ENCODE results near the gene FEV. TPM values are rescaled to one million over a fixed set of nuclear protein-coding genes. Genes with fewer than 3 reads are reported as not detected.

The FEV gene
- total RNA-seq, 1 donor from 2014 or later: not detected

GRCh38 chr2:218980735-218981389 is 4.1 kb downstream of the FEV start:
- Histone ChIP-seq H3K4me3 (ENCODE audit: low read length in 3 of 3) (no peak overlapping the region), H3K4me1 (ENCODE audit: control insufficient read depth in 3 of 3, insufficient read depth in 3 of 3, low read length in 3 of 3) (peaks cover 26 to 44% (median 42%) of the 10 kb centered on the region in 3 donors), H3K9ac (ENCODE audit: low read depth in 1 of 3, low read length in 3 of 3) (no peak overlapping the region), H3K27me3 (ENCODE audit: control insufficient read depth in 3 of 3, insufficient read depth in 3 of 3, low read length in 3 of 3) (peaks cover 77 to 86% (median 83%) of the 10 kb centered on the region in 3 donors), H3K27ac (ENCODE audit: low read depth, low read length) (no peak overlapping the region), H3K36me3 (ENCODE audit: control insufficient read depth in 3 of 3, insufficient read depth in 3 of 3, low read length in 3 of 3) (no peaks in the 10 kb centered on the region), H3K9me3 (ENCODE audit: control insufficient read depth in 3 of 3, low read length in 3 of 3) (no peaks in the 10 kb centered on the region)

- Histone ChIP-seq H3K4me3 (ENCODE audit: low read length in 3 of 3) (peak overlapping the region in 1 of 3 donors; percentile 54), H3K9me3 (ENCODE audit: control insufficient read depth in 3 of 3, low read length in 3 of 3) (no peaks in the 10 kb centered on the region), H3K9ac (ENCODE audit: low read depth in 1 of 3, low read length in 3 of 3) (peak overlapping the region in 1 of 3 donors; percentile 3), H3K36me3 (ENCODE audit: control insufficient read depth in 3 of 3, insufficient read depth in 3 of 3, low read length in 3 of 3) (no peaks in the 10 kb centered on the region), H3K27ac (ENCODE audit: low read depth, low read length) (no peak overlapping the region), H3K4me1 (ENCODE audit: control insufficient read depth in 3 of 3, insufficient read depth in 3 of 3, low read length in 3 of 3) (peaks cover 26 to 42% (median 40%) of the 10 kb centered on the region in 3 donors), H3K27me3 (ENCODE audit: control insufficient read depth in 3 of 3, insufficient read depth in 3 of 3, low read length in 3 of 3) (peaks cover 78 to 88% (median 82%) of the 10 kb centered on the region in 3 donors)
These were observed 4.9 kb downstream of the FEV start for GRCh38 chr2:218979846-218980734.

- Histone ChIP-seq H3K4me3 (ENCODE audit: low read length in 3 of 3) (no peak overlapping the region), H3K36me3 (ENCODE audit: control insufficient read depth in 3 of 3, insufficient read depth in 3 of 3, low read length in 3 of 3) (no peaks in the 10 kb centered on the region), H3K27ac (ENCODE audit: low read depth, low read length) (no peak overlapping the region), H3K4me1 (ENCODE audit: control insufficient read depth in 3 of 3, insufficient read depth in 3 of 3, low read length in 3 of 3) (peaks cover 0 to 6% (median 4%) of the 10 kb centered on the region in 3 donors), H3K9me3 (ENCODE audit: control insufficient read depth in 3 of 3, low read length in 3 of 3) (no peaks in the 10 kb centered on the region), H3K9ac (ENCODE audit: low read depth in 1 of 3, low read length in 3 of 3) (no peak overlapping the region), H3K27me3 (ENCODE audit: control insufficient read depth in 3 of 3, insufficient read depth in 3 of 3, low read length in 3 of 3) (peaks cover 57 to 74% (median 58%) of the 10 kb centered on the region in 3 donors)
These were observed 9.8 kb downstream of the FEV start for GRCh38 chr2:218975060-218975777.

- Histone ChIP-seq H3K27me3 (ENCODE audit: control insufficient read depth in 3 of 3, insufficient read depth in 3 of 3, low read length in 3 of 3) (peaks cover 28 to 38% (median 29%) of the 10 kb centered on the region in 3 donors), H3K9me3 (ENCODE audit: control insufficient read depth in 3 of 3, low read length in 3 of 3) (no peaks in the 10 kb centered on the region), H3K36me3 (ENCODE audit: control insufficient read depth in 3 of 3, insufficient read depth in 3 of 3, low read length in 3 of 3) (no peaks in the 10 kb centered on the region), H3K9ac (ENCODE audit: low read depth in 1 of 3, low read length in 3 of 3) (no peak overlapping the region), H3K27ac (ENCODE audit: low read depth, low read length) (no peak overlapping the region), H3K4me3 (ENCODE audit: low read length in 3 of 3) (no peak overlapping the region), H3K4me1 (ENCODE audit: control insufficient read depth in 3 of 3, insufficient read depth in 3 of 3, low read length in 3 of 3) (no peaks in the 10 kb centered on the region)
These were observed 14.1 kb downstream of the FEV start for GRCh38 chr2:218970894-218971293.

- Histone ChIP-seq H3K9ac (ENCODE audit: low read depth in 1 of 3, low read length in 3 of 3) (no peak overlapping the region), H3K36me3 (ENCODE audit: control insufficient read depth in 3 of 3, insufficient read depth in 3 of 3, low read length in 3 of 3) (no peaks in the 10 kb centered on the region), H3K9me3 (ENCODE audit: control insufficient read depth in 3 of 3, low read length in 3 of 3) (no peaks in the 10 kb centered on the region), H3K4me3 (ENCODE audit: low read length in 3 of 3) (no peak overlapping the region), H3K4me1 (ENCODE audit: control insufficient read depth in 3 of 3, insufficient read depth in 3 of 3, low read length in 3 of 3) (peaks cover 3% of the 10 kb centered on the region in 3 donors), H3K27ac (ENCODE audit: low read depth, low read length) (no peak overlapping the region), H3K27me3 (ENCODE audit: control insufficient read depth in 3 of 3, insufficient read depth in 3 of 3, low read length in 3 of 3) (peaks cover 46 to 63% (median 57%) of the 10 kb centered on the region in 3 donors)
These were observed 20.8 kb downstream of the FEV start for GRCh38 chr2:218964041-218964771.

- Histone ChIP-seq H3K9ac (ENCODE audit: low read depth in 1 of 3, low read length in 3 of 3) (no peak overlapping the region), H3K27ac (ENCODE audit: low read depth, low read length) (no peak overlapping the region), H3K27me3 (ENCODE audit: control insufficient read depth in 3 of 3, insufficient read depth in 3 of 3, low read length in 3 of 3) (peaks cover 52 to 69% (median 63%) of the 10 kb centered on the region in 3 donors), H3K4me3 (ENCODE audit: low read length in 3 of 3) (no peak overlapping the region), H3K36me3 (ENCODE audit: control insufficient read depth in 3 of 3, insufficient read depth in 3 of 3, low read length in 3 of 3) (no peaks in the 10 kb centered on the region), H3K4me1 (ENCODE audit: control insufficient read depth in 3 of 3, insufficient read depth in 3 of 3, low read length in 3 of 3) (peaks cover 3 to 5% (median 3%) of the 10 kb centered on the region in 3 donors), H3K9me3 (ENCODE audit: control insufficient read depth in 3 of 3, low read length in 3 of 3) (no peaks in the 10 kb centered on the region)
These were observed 21.4 kb downstream of the FEV start for GRCh38 chr2:218963601-218964000.

- Histone ChIP-seq H3K27ac (ENCODE audit: low read depth, low read length) (no peak overlapping the region), H3K4me3 (ENCODE audit: low read length in 3 of 3) (peak overlapping the region in 1 of 3 donors; percentile 13), H3K36me3 (ENCODE audit: control insufficient read depth in 3 of 3, insufficient read depth in 3 of 3, low read length in 3 of 3) (no peaks in the 10 kb centered on the region), H3K9me3 (ENCODE audit: control insufficient read depth in 3 of 3, low read length in 3 of 3) (no peaks in the 10 kb centered on the region), H3K4me1 (ENCODE audit: control insufficient read depth in 3 of 3, insufficient read depth in 3 of 3, low read length in 3 of 3) (peaks cover 3 to 5% (median 3%) of the 10 kb centered on the region in 3 donors), H3K27me3 (ENCODE audit: control insufficient read depth in 3 of 3, insufficient read depth in 3 of 3, low read length in 3 of 3) (peaks cover 56 to 71% (median 69%) of the 10 kb centered on the region in 3 donors), H3K9ac (ENCODE audit: low read depth in 1 of 3, low read length in 3 of 3) (no peak overlapping the region)
These were observed 22.0 kb downstream of the FEV start for GRCh38 chr2:218962859-218963492.

- Histone ChIP-seq H3K9ac (ENCODE audit: low read depth in 1 of 3, low read length in 3 of 3) (no peak overlapping the region), H3K27me3 (ENCODE audit: control insufficient read depth in 3 of 3, insufficient read depth in 3 of 3, low read length in 3 of 3) (peaks cover 64 to 76% (median 70%) of the 10 kb centered on the region in 3 donors), H3K4me3 (ENCODE audit: low read length in 3 of 3) (no peak overlapping the region), H3K4me1 (ENCODE audit: control insufficient read depth in 3 of 3, insufficient read depth in 3 of 3, low read length in 3 of 3) (peaks cover 3 to 5% (median 3%) of the 10 kb centered on the region in 3 donors), H3K27ac (ENCODE audit: low read depth, low read length) (no peak overlapping the region), H3K9me3 (ENCODE audit: control insufficient read depth in 3 of 3, low read length in 3 of 3) (no peaks in the 10 kb centered on the region), H3K36me3 (ENCODE audit: control insufficient read depth in 3 of 3, insufficient read depth in 3 of 3, low read length in 3 of 3) (no peaks in the 10 kb centered on the region)
These were observed 23.1 kb downstream of the FEV start for GRCh38 chr2:218961651-218962570.
